22Rv1 (cell line): ENCODE results near the gene LINGO3.

Source experiments
- CTCF ChIP-seq: fragments of 450-650 bp; IDR thresholded peaks from 2 replicates; pipeline ENCODE4 v1.5.1; 2017; ENCODE audit warnings: mild to moderate bottlenecking
- ZFX ChIP-seq: fragments of 450-650 bp; IDR thresholded peaks from 2 replicates; pipeline ENCODE4 v1.6.1; 2017; ENCODE audit warnings: antibody characterized with exemption, borderline replicate concordance

GRCh38 chr19:2294687-2295335, 13.1 kb downstream of the LINGO3 start:
- TF ChIP-seq CTCF: no peak
- TF ChIP-seq ZFX: no peak
